ENCODE results near the gene TEX264. TPM values are rescaled to one million over a fixed set of nuclear protein-coding genes. Genes with fewer than 3 reads are reported as not detected.
"Not testable (repeated sequence)": the region's sequence is repeated elsewhere in the genome, so short reads cannot be mapped to it uniquely, and the experiment has no call there.

TEX264 gene
- 80.0 TPM for total RNA-seq

GRCh38 chr3:51670823-51671733 is at the start of gene TEX264:
TEX264 (plus strand) TSS chr3:51671252; CDS start chr3:51674305, 3,053 bp downstream.
- peak; percentile 91 to 98 (median 94) for DNase-seq (ENCODE audit: low read depth in 2 of 3, low spot score in 2 of 3)

- no peak for DNase-seq (ENCODE audit: low read depth in 2 of 3, low spot score in 2 of 3)
Measured at GRCh38 chr3:51622413-51622812, 48.6 kb upstream of the TEX264 start.

DNA sequence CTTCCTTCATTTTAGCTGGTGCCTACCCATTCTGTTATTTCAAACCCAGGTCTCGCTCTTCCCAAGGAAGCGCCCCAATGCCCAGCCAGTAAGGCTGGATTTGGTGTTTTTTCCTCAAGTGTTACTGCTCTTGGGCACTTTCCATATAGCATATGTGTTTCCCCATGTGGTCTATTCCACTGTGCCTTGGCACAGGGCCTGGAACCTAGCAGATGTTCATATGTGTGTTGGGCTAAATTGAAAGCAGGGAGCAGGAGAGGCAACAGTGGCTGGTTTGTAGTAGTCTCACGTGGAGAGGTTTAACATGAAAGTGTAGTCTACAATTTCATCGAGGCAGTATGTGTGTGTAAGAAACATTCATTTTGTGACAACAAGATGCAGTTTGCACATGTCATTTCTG is 48.2 kb upstream of the TEX264 start:
- DNase-seq (ENCODE audit: low read depth in 2 of 3, low spot score in 2 of 3): peak in 1 of 3 donors; percentile 68

GRCh38 chr3:51630513-51630912 is 40.5 kb upstream of the TEX264 start:
- no peak for DNase-seq (ENCODE audit: low read depth in 2 of 3, low spot score in 2 of 3)

- no peak for DNase-seq (ENCODE audit: low read depth in 2 of 3, low spot score in 2 of 3)
Measured at GRCh38 chr3:51637144-51637940, 33.7 kb upstream of the TEX264 start.

- peak in 2 of 3 donors; percentile 76 to 85 for DNase-seq (ENCODE audit: low read depth in 2 of 3, low spot score in 2 of 3)
Measured at GRCh38 chr3:51637941-51638471, 33.0 kb upstream of the TEX264 start.

DNA sequence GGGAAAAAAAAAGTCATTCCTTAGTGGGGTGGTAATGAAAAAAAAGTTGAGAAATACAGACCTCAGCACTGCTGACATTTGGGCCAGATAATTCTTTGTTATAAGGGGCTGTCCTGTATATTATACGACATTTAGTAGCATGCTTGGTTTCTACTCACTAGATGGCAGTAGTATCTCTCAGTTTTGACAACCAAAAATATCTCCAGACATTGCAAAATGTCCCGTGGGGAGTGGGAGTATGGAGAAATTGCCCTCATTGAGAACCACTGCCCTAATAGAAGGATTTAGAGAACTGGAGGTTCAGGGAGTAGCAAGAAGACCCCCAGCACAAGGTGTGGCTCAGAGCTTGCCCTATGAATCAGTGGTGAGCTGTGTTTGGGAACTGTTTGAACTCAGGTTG is 28.6 kb upstream of the TEX264 start:
- DNase-seq (ENCODE audit: low read depth in 2 of 3, low spot score in 2 of 3): peak in 2 of 3 donors; percentile 24 to 53

- no peak for DNase-seq (ENCODE audit: low read depth in 2 of 3, low spot score in 2 of 3)
Measured at GRCh38 chr3:51646091-51646490, 25.0 kb upstream of the TEX264 start.

- DNase-seq (ENCODE audit: low read depth in 2 of 3, low spot score in 2 of 3): not testable (repeated sequence)
Measured at GRCh38 chr3:51652103-51652502, 18.9 kb upstream of the TEX264 start.

- not testable (repeated sequence) for DNase-seq (ENCODE audit: low read depth in 2 of 3, low spot score in 2 of 3)
Measured at GRCh38 chr3:51653409-51653808, 17.6 kb upstream of the TEX264 start.

DNA sequence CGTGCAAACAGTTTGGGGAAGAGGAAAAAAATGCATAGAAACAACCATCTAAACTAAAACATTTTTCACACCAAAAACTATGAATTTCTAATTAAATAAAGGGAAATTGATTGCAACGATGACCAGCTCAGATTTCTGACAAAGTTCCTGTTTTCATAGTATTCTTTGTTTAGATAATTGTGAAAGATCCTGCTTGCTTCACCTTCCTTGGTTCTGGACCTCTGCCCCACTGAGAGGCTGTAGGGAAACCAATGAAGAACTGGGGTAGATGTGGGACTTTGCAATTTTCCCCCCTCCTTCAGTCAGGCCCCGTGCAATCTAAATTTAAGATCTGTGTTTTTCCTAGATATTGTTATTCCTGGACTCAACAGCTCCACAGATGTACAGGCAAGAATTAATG is 13.8 kb upstream of the TEX264 start:
- no peak for DNase-seq (ENCODE audit: low read depth in 2 of 3, low spot score in 2 of 3)

- no peak for DNase-seq (ENCODE audit: low read depth in 2 of 3, low spot score in 2 of 3)
Measured at GRCh38 chr3:51659942-51660341, 11.1 kb upstream of the TEX264 start.

DNA sequence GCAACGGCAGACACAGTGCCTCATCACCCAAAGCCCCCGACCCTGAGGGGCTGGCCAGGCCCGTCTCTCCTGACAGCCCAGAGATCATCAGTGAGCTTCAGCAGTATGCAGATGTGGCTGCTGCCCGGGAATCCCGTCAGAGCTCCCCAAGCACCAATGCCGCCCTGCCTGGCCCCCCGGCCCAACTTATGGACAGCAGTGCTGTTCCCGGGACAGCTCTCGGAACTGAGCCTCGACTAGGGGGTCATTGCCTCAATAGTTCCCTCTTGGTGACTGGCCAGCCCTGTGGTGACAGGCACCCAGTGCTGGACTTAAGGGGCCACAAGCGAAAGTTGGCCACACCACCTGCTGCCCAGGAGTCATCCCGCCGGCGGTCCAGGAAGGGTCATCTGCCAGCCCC is 8.6 kb upstream of the TEX264 start:
- no peak for DNase-seq (ENCODE audit: low read depth in 2 of 3, low spot score in 2 of 3)

- no peak for DNase-seq (ENCODE audit: low read depth in 2 of 3, low spot score in 2 of 3)
Measured at GRCh38 chr3:51668756-51669155, 2.3 kb upstream of the TEX264 start.

GRCh38 chr3:51669241-51670052 is 1.6 kb upstream of the TEX264 start:
- peak in 2 of 3 donors; percentile 75 to 83 for DNase-seq (ENCODE audit: low read depth in 2 of 3, low spot score in 2 of 3)

DNA sequence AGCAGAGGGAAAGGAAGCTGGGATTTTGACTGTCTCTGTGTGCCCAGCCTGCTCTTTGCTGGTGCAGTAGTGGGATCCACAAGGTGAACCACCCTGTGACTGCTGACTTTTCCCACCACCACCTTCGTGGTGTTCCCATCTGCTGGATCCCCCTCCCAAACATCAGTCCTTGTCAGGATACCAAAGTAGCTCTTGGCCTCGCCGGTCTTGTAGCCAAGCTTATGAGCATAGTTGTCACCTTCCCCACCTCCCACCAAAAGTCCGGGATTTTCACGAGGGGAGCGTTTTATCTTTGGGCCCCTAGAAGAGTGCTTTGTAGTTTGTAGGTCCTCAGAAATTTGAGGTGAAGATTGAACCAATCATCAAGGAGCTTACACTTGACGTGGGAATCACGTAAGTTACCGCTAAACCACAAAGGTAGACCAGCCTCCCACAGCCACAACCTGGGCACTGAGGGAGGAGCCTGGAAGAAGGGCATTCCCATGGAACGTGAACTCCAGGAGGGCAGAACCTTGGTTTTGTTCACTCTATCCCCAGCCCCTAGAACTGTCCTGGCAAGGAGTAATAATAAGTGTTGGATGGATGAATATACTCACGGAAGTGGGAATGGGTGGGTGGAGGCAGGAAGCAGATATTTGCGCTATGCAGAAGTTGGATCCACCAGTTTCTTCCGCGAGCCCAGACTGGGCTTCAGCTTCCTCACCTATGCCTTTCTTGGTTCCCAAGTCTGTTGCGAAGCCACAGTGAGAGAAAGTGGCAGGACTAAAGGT is 814 bp upstream of the TEX264 start:
- no peak for DNase-seq (ENCODE audit: low read depth in 2 of 3, low spot score in 2 of 3)

DNA sequence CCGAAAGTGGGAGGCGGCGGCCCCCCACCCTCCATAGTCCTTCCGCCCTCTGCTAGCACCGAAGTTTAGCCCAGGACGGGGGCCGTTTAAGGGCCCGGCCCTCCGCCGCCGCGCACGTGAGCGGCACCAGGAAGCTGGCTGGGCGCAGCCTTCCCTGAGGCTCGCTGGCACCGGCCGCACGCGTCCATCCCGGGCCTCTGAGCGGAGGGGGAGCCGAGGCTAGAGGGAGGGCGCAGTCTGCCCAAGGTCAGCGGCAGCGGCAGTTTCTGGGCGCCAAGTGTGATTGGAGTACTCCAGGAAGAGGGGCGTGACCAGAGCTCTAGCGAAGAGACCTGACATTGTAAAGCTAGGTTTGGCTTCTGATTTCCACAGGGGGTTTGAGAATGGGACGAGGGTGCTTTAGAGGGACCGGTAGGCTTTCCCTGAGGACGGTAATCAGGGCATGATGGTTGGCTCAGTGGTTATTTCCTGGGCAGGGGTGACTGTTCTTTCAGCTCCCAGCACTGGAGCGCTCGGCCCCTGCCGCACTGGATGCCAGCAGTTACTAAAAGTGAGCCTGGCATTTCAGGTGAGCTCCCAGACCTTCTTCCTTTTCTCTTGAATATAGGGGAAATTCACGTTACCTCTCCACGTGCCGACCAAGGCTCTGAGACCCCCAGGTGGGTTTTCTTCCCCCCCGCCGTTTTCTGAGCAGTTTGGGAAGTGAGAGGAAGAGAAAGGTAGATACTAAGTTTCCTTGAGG is 853 bp downstream of the TEX264 start:
- peak in 1 of 3 donors; percentile 54 for DNase-seq (ENCODE audit: low read depth in 2 of 3, low spot score in 2 of 3)

DNA sequence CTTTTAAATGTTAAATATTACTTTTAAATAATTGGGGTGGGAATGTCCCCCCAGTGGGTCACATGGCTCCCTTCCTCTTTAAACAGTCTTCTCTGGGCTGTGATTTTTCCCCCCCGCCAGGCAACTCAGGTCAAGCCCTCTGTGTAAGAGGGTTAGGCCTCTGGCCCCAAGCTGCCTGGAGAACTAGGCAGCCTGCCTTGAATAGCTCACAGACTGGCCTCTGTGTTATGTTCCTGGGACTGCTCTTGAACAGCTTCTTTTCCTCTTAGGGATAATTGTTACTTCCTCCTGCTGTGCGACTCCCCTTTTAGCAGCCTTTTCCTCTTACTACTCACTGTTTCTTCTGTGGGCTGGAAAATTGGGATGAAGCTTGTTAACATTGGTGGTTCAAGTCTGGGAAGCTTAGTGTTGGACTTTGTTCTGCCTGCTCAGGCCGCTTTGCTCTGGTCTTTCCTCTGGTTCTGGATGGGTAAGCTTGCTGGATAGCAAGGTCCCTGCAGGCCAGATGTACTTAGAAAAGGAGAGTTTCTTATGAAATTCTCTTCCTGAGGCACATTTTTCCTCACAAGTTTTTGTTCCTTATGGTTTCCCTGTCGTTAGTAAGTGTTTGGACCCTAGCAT is 2.2 kb downstream of the TEX264 start:
- DNase-seq (ENCODE audit: low read depth in 2 of 3, low spot score in 2 of 3): no peak
